NCI-H82 (cell line): ENCODE results near the gene LMOD3.

ENCODE experiments used
- DNase-seq: peaks from one replicate; lab custom pipeline; 2025; lab: John Stamatoyannopoulos, UW

LMOD3 gene

DNA sequence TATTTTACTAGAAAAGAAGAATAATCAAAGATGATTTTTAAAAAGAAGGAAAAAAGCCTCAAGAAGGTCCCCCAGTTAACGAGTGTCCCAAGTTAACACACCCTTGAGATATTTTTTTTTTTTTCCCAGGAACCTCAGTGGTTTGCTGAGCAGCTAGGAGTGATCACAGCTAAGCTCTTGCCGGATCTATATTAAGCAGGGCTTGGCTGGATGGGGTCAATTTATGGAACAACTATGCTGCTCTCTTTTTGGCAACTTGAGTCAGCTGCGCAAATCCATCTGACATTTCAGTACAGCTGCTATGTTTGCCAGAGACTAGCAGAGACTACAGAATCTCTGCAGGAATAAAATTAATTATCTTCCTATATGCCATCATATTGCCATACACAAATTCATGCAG is at the start of gene LMOD3:
Gene LMOD3 (minus strand): TSS at position 193 of the 400 bp plus-strand sequence. CDS start 209 bp downstream, outside the sequence.
- DNase-seq, result no peak

DNA sequence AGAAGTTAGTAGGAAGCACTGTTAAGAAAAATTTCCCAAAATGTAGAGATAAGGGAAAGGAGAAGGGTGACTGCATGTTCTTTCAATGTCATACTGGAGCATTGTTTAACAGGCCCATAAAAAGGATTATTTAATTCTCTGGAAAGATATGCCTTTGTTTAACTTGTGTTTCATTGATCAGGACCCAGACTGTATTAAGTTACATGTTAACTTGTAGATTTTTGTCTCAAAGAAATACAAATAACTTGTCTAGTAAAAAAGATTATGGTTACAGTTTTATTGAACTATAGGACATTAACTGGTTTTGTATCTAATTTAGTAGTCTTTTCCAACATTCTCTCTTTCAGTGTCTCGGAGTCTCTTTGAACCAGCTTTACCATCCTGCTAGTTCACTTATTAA is 49.7 kb upstream of the LMOD3 start:
- no peak for DNase-seq

DNA sequence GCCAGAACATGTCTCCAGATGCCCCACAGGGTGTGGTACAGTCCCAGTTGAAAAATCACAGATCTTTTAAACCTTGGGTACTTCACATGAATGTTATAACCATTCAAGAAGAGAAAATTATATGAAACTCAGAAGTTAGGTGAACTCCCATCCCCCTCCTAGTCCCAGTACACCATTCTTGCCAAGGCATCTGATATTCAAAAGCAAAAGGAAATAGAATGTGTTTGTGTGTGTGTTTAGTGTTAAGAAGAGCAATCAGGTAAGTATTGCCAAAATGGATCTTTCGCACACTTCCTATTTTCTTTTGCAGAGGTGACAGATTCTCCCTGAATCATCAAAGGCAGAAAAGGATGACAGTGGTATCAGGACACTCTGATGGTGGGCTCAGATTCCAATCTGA is 44.1 kb upstream of the LMOD3 start:
- no peak for DNase-seq

- no peak for DNase-seq
Measured at GRCh38 chr3:69165744-69166143, 43.3 kb upstream of the LMOD3 start.

GRCh38 chr3:69164296-69164695 is 41.9 kb upstream of the LMOD3 start:
- no peak for DNase-seq

DNA sequence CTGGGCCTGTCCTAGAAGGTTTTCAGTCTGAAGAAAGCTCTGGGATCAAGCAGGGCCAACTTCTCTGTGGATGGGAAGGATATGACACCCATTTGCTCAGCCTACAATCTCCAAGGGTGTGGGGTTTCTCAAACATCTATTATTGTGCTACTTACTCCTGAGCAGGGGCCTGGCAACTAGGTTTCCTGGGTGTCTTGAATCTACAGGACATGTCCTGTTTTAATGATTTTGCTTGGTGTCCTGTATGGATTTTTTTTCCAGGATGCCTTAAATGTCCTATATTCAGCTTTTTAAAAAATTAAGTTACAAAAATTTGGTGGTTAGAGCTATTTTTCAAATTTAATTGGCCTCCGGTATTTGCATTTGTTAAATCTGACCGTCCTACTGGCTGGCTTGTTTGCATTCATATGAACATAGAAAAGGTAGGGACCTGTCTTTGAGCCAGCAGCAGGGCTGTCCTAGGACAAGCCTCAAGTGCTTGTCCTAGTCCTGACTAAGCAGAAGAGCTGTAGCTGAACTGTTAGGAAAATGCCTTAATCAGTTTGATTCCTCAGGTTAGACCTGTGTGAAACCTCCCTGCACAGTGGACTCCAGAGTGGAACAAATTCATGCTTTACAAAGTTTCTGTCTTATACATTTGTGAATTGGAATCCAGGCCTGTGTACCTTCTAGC is 40.0 kb upstream of the LMOD3 start:
- no peak for DNase-seq

DNA sequence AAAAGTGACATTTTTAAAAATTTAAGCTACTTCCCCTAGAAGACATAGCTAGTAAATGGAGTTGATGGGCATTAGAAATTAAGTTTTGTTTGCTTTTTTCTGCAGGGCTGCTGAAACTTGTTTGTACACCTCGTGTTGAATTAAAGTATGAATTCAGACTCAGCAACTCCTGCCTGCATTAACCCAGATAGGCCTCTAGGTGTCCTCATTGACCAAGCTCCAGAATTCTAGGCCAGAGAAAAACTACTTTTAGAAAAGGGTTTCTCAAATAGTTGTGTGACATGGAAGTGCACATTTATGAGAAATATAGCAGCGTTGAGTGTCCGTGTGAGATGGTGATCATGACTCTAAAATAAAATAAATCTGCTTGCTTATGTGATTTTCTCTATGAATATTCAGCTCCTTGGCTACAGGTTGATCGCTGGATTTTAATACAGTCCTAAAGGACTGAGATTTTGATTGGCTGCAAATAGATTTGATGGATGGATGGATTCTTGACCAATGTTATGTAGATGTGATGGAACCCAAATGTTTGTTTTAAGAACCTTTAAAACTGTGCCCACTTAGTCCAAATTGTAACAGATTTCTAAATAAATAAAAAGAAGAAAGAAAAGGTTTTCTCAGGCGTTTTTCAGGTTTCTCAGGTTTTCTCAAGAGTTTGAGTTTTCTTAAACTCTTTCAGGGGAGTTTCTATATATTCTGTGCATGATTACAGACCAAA is 39.4 kb upstream of the LMOD3 start:
- peak; percentile 61 for DNase-seq

DNA sequence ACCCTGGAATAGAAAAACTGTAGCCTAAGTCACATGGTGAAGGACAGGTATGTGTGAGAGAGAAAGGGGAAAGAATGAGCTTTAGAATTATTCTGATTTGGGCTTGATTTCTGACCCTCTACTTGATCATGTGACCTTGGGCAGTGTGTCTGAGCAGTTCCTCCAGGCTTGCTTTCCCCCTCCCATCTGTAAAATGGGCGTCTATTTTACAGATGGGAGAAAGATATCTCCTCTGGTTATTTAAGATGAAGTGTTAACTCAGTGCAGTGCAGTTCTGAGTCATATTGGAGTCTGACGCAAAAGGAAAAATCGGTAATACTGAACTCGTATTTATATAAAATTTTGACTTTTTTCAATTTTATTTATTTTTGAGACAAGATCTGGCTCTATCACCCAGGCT is 38.1 kb upstream of the LMOD3 start:
- DNase-seq, result no peak

DNA sequence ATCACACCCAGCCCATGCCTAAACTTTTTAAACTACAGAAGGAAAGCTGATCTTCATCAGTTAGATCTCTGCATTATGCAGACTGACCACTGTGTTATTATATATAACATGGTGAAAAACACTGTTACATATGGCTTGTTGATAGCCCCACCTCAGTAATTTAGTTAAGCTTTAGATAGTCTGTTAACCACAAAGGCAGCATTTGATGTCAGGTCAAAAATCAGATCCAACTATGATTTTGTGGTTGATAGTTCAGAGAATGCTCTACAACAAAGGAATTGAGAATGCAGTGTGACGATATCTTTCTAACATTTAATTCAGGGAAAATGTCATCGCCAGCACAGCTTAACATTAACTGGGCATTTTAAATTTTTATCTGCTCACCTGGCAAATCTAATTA is 37.7 kb upstream of the LMOD3 start:
- no peak for DNase-seq

DNA sequence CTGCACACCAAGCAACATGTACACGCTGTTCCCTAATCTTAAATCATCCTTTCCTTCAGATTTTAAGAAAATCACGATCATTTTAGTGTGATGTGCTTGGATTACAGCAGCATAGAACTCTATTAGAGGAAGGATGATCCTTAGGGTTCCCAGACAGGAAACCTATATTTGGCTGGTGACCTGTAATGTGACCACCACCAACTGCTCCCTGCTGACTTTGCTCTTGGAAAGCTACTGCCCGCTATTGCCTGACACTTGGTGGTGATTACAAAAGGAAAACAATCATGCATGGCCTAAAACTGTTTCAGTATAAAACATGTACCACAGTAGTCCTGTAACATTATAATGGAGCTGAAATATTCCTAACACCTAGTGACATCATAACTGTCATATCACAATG is 27.2 kb upstream of the LMOD3 start:
- no peak for DNase-seq

DNA sequence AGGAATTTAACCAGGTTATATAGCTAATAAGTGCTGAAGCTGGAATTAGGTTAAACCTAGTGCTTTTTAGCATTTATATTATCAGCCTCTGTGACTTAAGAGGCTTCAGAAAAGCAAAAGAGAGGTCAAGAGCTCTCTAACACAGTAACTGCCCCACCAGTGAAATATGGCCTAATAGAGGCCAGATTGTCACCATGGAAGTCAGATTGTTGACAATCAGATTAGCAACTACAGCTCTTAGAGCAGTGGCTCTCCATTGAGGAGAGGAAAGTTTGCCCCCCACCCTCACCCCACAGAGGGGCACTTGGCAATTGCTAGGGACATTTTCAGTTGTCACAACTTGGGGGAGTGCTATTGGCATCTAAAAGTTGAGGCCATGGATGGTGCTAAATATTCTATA is 23.3 kb upstream of the LMOD3 start:
- DNase-seq, result peak; percentile 58

DNA sequence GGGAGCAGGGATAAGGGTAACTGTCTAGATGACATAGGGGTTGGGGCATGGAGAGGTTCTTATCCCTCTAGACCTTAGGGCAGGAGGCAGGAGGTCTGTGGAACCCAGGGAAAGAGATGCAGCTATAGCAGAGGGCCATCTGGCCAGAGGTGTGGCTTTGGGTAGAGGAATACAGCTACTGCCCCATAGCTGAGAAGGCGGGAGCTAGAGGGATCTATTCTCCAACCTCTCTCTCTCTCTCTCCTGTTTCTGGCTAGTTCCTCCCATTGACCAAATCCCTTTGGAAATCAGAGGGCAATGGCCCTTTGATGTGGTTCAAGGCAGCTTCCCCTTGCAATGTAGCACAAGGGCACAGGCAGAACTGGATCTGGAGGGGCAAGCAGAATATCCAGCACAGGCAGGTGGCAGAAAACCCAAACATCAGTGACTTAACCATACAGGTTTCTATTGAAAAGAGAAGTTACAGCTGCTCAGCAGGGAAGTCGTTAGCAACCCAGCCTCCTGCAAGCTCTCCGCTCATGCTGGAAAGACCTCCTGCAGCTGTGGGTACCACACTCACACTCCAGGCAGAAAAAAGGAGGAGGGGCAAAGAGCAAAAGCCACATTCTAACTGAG is 22.3 kb upstream of the LMOD3 start:
- DNase-seq, result peak; percentile 56

DNA sequence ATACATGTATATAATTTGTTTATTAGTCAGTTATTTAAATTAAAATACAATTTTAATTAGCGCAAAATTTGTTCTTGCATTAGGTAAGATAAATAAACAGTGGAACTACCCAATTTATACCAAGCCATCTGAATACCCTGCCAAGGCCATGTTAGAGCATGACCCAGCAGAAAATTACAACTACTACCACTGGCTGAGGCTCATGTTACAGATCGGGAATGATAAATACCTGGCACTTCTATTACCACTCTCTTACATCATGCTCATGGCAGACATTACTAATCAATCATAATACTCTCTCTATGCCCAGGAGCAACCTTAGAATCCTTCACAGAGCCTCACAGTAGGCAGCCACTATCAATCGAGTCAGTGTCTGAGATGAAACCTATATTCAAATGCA is 21.2 kb upstream of the LMOD3 start:
- peak; percentile 39 for DNase-seq

DNA sequence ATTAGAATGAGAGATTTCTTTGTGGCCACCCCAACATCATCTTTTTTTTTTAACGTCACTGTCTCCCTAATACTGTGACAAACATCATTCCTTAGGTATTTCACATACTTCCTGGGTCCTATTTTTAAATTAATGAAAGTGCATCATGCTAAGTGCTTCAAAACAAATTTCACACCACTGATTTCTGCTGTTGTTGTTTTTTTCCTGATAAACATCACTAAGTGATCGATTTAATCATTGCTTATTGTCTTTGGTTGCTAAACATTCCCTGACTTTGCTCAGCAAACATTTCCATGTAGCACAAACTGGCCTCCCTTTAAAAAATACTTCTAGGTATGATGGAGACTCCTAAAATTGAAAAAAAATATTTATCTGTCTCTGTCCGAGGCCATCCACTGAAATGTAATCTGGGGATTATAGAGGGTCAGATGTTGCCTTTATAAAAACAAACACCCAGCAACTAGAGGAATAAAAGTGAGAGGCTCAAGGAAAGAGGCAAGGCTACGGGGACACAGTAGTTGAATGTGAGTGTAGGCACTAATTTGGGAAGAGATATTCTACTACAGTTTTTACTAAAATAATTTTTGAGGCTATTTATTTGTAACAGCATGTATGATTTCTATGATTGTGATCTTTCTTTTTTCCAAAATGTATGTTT is 20.5 kb upstream of the LMOD3 start:
- DNase-seq, result peak; percentile 54

DNA sequence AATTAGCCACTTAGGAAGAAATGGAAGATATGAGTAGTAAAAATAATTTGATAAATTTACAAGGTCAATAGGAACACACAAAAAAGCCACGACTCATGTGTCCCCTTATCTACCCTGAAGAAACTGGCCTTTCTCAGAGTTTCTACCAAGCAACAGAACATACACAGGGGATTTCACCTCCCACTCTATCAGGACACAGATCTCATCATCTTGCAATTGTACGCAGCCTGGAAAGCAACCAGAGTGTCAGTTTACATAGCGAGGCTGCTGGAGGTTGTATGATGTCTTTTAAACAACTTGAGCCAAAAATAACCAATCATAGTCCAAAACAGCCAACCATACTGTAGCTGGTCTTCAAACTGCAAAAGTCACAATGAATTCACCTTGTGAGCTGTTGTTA is 19.7 kb upstream of the LMOD3 start:
- no peak for DNase-seq

GRCh38 chr3:69141313-69141712 is 18.9 kb upstream of the LMOD3 start:
- no peak for DNase-seq

DNA sequence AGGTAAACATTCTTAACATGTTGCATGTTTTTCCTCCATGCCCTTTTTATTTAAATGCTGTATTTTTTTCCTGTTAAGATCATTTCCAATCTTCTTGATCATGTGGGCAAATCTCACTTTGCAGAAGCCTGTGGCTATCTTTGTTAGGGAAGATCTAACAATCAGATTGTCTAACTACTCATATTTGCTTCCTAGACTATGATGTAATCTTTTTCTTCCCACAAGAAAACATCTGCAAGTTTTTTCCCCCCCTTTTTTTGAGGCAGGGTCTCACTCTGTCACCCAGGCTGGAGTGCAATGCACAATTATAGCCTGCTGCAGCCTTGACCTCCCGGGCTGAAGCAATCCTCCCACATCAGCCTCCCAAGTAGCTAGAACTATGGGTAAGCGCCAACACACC is 15.0 kb upstream of the LMOD3 start:
- no peak for DNase-seq

DNA sequence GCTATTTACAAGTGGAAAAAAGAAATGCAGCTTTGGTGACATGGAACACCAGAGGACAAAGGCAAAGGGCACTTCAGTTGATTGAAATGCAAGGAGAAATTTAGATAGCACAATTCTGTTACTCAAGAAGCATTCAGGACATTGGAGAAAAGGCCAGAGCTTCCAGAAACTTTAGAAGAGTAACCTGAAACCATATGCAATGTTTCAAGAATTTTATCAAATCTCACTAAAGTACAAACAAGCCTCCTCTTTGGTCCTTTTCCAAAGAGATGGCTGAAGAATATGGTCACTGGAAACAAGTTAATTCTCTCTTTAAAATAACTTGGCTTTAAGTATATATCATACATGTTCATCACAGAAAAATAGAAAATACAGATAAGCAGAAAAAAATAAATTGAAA is 14.6 kb upstream of the LMOD3 start:
- no peak for DNase-seq

GRCh38 chr3:69130689-69131088 is 8.3 kb upstream of the LMOD3 start:
- DNase-seq, result no peak

DNA sequence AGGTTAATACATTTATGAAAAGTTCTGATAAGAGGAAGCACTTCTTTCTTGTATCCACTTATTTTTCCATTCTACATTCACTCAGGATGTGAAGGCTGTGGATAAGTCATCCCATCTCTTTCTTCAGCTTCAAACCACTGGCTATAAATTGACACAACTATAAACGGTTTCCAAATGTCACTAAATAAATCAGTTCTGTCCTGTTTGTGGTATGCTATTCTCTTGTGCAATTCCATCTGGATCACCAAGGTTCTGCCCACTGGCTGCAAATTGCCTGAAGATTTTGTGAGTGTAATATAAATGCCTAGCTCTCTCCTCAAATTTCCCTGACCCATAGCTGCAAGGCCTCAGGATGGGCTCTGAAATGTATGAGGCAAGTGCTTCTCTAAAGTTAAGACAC is 7.1 kb upstream of the LMOD3 start:
- no peak for DNase-seq

- DNase-seq, result no peak
Measured at GRCh38 chr3:69128509-69128908, 6.1 kb upstream of the LMOD3 start.

- no peak for DNase-seq
Measured at GRCh38 chr3:69126999-69127398, 4.6 kb upstream of the LMOD3 start.

DNA sequence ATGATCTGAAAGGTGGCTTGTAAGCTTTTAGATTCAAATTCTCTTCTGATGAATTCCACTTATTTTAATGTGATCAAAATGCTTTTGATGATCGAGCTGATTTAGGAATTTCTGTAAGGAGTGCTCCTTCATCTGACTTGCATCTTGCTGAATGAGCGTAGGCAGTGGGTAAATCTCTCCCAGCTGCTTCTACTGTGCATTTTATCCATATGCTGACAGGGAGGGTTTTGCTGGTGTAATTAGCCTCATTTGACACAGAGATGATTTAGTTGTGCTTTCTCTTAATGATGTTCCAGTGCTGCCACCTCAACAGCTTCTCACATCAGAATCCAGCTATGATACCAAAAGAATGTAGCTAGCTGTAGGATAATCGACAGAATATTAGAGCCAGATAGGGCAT is 3.8 kb upstream of the LMOD3 start:
- DNase-seq, result peak; percentile 61
